ENCODE data around the gene DHRS1. TPM values are rescaled to one million over a fixed set of nuclear protein-coding genes. Genes with fewer than 3 reads are reported as not detected.

Gene DHRS1
- total and polyA plus RNA-seq, 2 experiments from 2014 or later = 15.0 to 15.4 TPM

DNA sequence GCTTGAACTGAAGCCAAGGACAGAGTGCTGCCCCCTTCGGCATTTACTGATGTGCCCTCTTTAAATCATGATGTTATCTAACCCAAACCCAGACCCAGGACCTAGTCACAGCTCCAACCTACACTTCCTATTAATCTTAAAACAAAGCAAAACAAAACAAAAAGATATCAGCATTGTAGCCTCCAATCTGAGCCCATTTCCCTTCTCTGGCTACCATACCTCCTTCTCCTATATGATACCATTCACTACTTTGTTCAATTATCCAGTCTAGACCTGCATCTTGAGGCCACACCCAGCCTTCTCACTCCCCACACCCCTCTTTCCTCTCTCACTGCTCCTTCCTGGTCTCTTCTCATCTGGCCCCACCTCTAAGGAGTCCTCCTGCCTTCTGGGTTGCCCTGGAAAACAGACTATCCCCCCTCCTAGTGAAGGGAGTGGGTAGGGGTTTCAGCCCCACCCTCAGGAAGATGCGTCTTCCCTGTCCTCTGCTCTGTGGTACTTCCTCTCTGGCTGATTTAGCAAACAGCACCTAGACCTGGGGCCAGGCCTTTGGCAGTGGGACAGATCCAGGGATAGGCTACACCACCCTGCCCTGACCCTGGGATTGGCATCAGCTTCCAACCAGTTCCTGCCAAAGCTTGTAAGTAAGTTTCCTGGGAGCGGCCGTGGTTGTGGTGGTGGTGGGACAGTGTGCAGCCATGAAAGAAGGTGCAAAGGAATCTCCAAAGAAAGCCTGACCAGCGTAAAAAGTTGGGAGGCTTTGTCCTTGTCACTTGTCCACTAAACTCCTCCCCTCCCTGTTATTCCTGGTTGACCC lies 15.0 kb upstream of the DHRS1 start:
- Mint-ChIP-seq H3K27ac (no peak overlapping the region), H3K36me3 (ENCODE audit: low read depth) (peaks cover 2% of the 10 kb centered on the region; the same call in 2 of the 3 replicates), H3K9me3 (no peaks in the 10 kb centered on the region), H3K27me3 (ENCODE audit: insufficient read depth, low read depth, poor library complexity) (peaks cover 51% of the 10 kb centered on the region), H3K4me3 (no peak overlapping the region; the same call in 2 of the 3 replicates), H3K4me1 (peaks cover 7% of the 10 kb centered on the region; the same call in 2 of the 3 replicates)
- no peak overlapping the region for H3K27ac ChIP-seq (ENCODE audit: low read depth)
- H3K27me3 ChIP-seq (ENCODE audit: insufficient read depth) = peaks cover 51% of the 10 kb centered on the region
- peaks cover 4% of the 10 kb centered on the region; the same call in 1 of the 2 replicates for H3K4me1 ChIP-seq (ENCODE audit: insufficient read depth)
- no peaks in the 10 kb centered on the region for H3K79me2 ChIP-seq (replicated peaks; ENCODE audit: insufficient read depth)
- no peaks in the 10 kb centered on the region for H3K36me3 ChIP-seq (ENCODE audit: insufficient read depth)
- no peaks in the 10 kb centered on the region for H3K9me2 ChIP-seq (ENCODE audit: insufficient read depth)
- no peak overlapping the region for H3K4me3 ChIP-seq
- TF ChIP-seq EZH2phosphoT487 (IDR thresholded peaks at IDR 0.05; ENCODE audit: unreplicated experiment) (no peak), JUNB (IDR thresholded peaks at IDR 0.05; ENCODE audit: unreplicated experiment) (no peak), ETS1 (IDR thresholded peaks at IDR 0.05) (no peak), REST (IDR thresholded peaks at IDR 0.05; ENCODE audit: unreplicated experiment) (no peak), ZNF114 (CRISPR knock-in tag; IDR thresholded peaks at IDR 0.05) (no peak), CTCF (conservative IDR thresholded peaks at IDR 0.05; ENCODE audit: low read depth in 2 of 2) (no peak), STAT1 (IDR thresholded peaks at IDR 0.05; ENCODE audit: unreplicated experiment) (no peak), EZH2 (IDR thresholded peaks at IDR 0.05; ENCODE audit: low read depth, unreplicated experiment) (no peak), NANOG (IDR thresholded peaks at IDR 0.05; ENCODE audit: borderline replicate concordance) (no peak), ZNF331 (CRISPR knock-in tag; IDR thresholded peaks at IDR 0.05; ENCODE audit: low read depth) (no peak), CREB1 (CRISPR knock-in tag; IDR thresholded peaks at IDR 0.05; ENCODE audit: low read depth) (no peak), ZNF462 (CRISPR knock-in tag; IDR thresholded peaks at IDR 0.05) (no peak), POLR2AphosphoS5 (IDR thresholded peaks at IDR 0.05; ENCODE audit: low read depth) (no peak)
- DNase-seq (ENCODE audit: low spot score) = no peak
- no peaks in the 10 kb centered on the region for H3F3A ChIP-seq (replicated peaks; ENCODE audit: low read depth)
- H3K4me2 ChIP-seq = no peak overlapping the region
- H2AFZ ChIP-seq = no peak overlapping the region
- ATAC-seq = no peak
- no peaks in the 10 kb centered on the region for H4K20me1 ChIP-seq (replicated peaks; ENCODE audit: insufficient read depth)

All from GM23338 (cell line).